ENCODE data around the gene C10orf143.

GRCh38 chr10:130121486-130122079 is 11.0 kb upstream of the C10orf143 start:
- no peak for TF ChIP-seq EZH2 (IDR thresholded peaks at IDR 0.05)
- TF ChIP-seq, protein P1, sequence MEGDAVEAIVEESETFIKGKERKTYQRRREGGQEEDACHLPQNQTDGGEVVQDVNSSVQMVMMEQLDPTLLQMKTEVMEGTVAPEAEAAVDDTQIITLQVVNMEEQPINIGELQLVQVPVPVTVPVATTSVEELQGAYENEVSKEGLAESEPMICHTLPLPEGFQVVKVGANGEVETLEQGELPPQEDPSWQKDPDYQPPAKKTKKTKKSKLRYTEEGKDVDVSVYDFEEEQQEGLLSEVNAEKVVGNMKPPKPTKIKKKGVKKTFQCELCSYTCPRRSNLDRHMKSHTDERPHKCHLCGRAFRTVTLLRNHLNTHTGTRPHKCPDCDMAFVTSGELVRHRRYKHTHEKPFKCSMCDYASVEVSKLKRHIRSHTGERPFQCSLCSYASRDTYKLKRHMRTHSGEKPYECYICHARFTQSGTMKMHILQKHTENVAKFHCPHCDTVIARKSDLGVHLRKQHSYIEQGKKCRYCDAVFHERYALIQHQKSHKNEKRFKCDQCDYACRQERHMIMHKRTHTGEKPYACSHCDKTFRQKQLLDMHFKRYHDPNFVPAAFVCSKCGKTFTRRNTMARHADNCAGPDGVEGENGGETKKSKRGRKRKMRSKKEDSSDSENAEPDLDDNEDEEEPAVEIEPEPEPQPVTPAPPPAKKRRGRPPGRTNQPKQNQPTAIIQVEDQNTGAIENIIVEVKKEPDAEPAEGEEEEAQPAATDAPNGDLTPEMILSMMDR (IDR thresholded peaks at IDR 0.05), result no peak
